Activated CD8-positive, alpha-beta memory T cell treated with anti-CD3 and anti-CD28 coated beads, Interleukin-2, amount 50 U/mL, for 24 hours (primary cell): ENCODE results near the gene KREMEN1.
"Not testable (repeated sequence)": the region's sequence is repeated elsewhere in the genome, so short reads cannot be mapped to it uniquely, and the experiment has no call there.

Source experiments
- DNase-seq: peaks from one replicate; pipeline ENCODE4 v3.0.0-alpha.2; 2020; ENCODE audit errors: extremely low read depth

Gene KREMEN1

GRCh38 chr22:29103121-29103520 is 30.3 kb downstream of the KREMEN1 start:
- DNase-seq, result no peak

GRCh38 chr22:29105468-29105867 is 32.6 kb downstream of the KREMEN1 start:
- no peak for DNase-seq

GRCh38 chr22:29106839-29107238 is 34.0 kb downstream of the KREMEN1 start:
- DNase-seq, result no peak

- DNase-seq, result no peak
Measured at GRCh38 chr22:29108137-29108536, 35.3 kb downstream of the KREMEN1 start.

- DNase-seq, result no peak
Measured at GRCh38 chr22:29109822-29110221, 37.0 kb downstream of the KREMEN1 start.

GRCh38 chr22:29110946-29111345 is 38.1 kb downstream of the KREMEN1 start:
- no peak for DNase-seq

- no peak for DNase-seq
Measured at GRCh38 chr22:29112121-29112520, 39.3 kb downstream of the KREMEN1 start.

- DNase-seq, result no peak
Measured at GRCh38 chr22:29112681-29113080, 39.8 kb downstream of the KREMEN1 start.

GRCh38 chr22:29113319-29113718 is 40.5 kb downstream of the KREMEN1 start:
- no peak for DNase-seq

GRCh38 chr22:29114392-29114791 is 41.6 kb downstream of the KREMEN1 start:
- DNase-seq, result no peak

- DNase-seq, result no peak
Measured at GRCh38 chr22:29115682-29116288, 43.0 kb downstream of the KREMEN1 start.

GRCh38 chr22:29116397-29117123 is 43.7 kb downstream of the KREMEN1 start:
- no peak for DNase-seq

GRCh38 chr22:29117799-29118477 is 45.1 kb downstream of the KREMEN1 start:
- no peak for DNase-seq

GRCh38 chr22:29120098-29120912 is 47.5 kb downstream of the KREMEN1 start:
- DNase-seq, result not testable (repeated sequence)

- DNase-seq, result no peak
Measured at GRCh38 chr22:29121124-29121523, 48.3 kb downstream of the KREMEN1 start.

GRCh38 chr22:29122041-29122440 is 49.2 kb downstream of the KREMEN1 start:
- DNase-seq, result no peak

- no peak for DNase-seq
Measured at GRCh38 chr22:29124777-29125442, 52.1 kb downstream of the KREMEN1 start.

- no peak for DNase-seq
Measured at GRCh38 chr22:29125443-29125778, 52.6 kb downstream of the KREMEN1 start.

GRCh38 chr22:29125844-29126243 is 53.0 kb downstream of the KREMEN1 start:
- no peak for DNase-seq

- no peak for DNase-seq
Measured at GRCh38 chr22:29126670-29127395, 54.0 kb downstream of the KREMEN1 start.
